GM10847 (cell line): ENCODE measurements around the gene ORAI3.

Source experiments
- POLR2A ChIP-seq: IDR thresholded peaks from 2 replicates; pipeline ENCODE4 v1.6.1; 2011; ENCODE audit not compliant: insufficient read length; ENCODE audit errors: extremely low read depth

The ORAI3 gene

GRCh38 chr16:30971298-30971697 lies 22.4 kb downstream of the ORAI3 start:
- TF ChIP-seq POLR2A: no peak

- TF ChIP-seq POLR2A: no peak
Measured at GRCh38 chr16:30972872-30973271, 24.0 kb downstream of the ORAI3 start.

- TF ChIP-seq POLR2A: no peak
Measured at GRCh38 chr16:30974348-30974747, 25.5 kb downstream of the ORAI3 start.

GRCh38 chr16:30976486-30976885 lies 27.6 kb downstream of the ORAI3 start:
- TF ChIP-seq POLR2A: no peak

GRCh38 chr16:30977502-30977901 lies 28.6 kb downstream of the ORAI3 start:
- no peak for TF ChIP-seq POLR2A

GRCh38 chr16:30979170-30980022 lies 30.5 kb downstream of the ORAI3 start:
- TF ChIP-seq POLR2A: no peak

GRCh38 chr16:30980023-30980371 lies 31.1 kb downstream of the ORAI3 start:
- TF ChIP-seq POLR2A: no peak

GRCh38 chr16:30980434-30980833 lies 31.6 kb downstream of the ORAI3 start:
- TF ChIP-seq POLR2A: no peak

- TF ChIP-seq POLR2A: no peak
Measured at GRCh38 chr16:30980959-30981358, 32.1 kb downstream of the ORAI3 start.

- no peak for TF ChIP-seq POLR2A
Measured at GRCh38 chr16:30982548-30983288, 33.9 kb downstream of the ORAI3 start.

- no peak for TF ChIP-seq POLR2A
Measured at GRCh38 chr16:30983289-30983889, 34.5 kb downstream of the ORAI3 start.

- no peak for TF ChIP-seq POLR2A
Measured at GRCh38 chr16:30983898-30984610, 35.2 kb downstream of the ORAI3 start.

GRCh38 chr16:30984669-30985400 lies 36.0 kb downstream of the ORAI3 start, which contains the start of gene HSD3B7:
TSS of gene HSD3B7 (plus strand) at chr16:30985207. CDS start at chr16:30985659, 452 bp downstream.
- TF ChIP-seq POLR2A: no peak

- TF ChIP-seq POLR2A: no peak
Measured at GRCh38 chr16:30985401-30986128, 36.7 kb downstream of the ORAI3 start.
